IPS-11a (cell line): ENCODE data around the gene IPO11.
"Not testable (repeated sequence)": the region's sequence is repeated elsewhere in the genome, so short reads cannot be mapped to it uniquely, and the experiment has no call there.

Experiments
- H3K4me3 ChIP-seq: one replicate; pipeline ENCODE4 v1.5.1; 2013; ENCODE audit warnings: low read depth, low read length, control low read depth

IPO11 gene

GRCh38 chr5:62509806-62510205, 97.2 kb downstream of the IPO11 start:
- H3K4me3 ChIP-seq, result no peak overlapping the region

GRCh38 chr5:62513085-62513484, 100.5 kb downstream of the IPO11 start:
- H3K4me3 ChIP-seq, result not testable (repeated sequence)

- no peak overlapping the region for H3K4me3 ChIP-seq
Measured at GRCh38 chr5:62514510-62515119, 102.1 kb downstream of the IPO11 start.

GRCh38 chr5:62520812-62521211, 108.2 kb downstream of the IPO11 start:
- not testable (repeated sequence) for H3K4me3 ChIP-seq

- H3K4me3 ChIP-seq, result no peak overlapping the region
Measured at GRCh38 chr5:62521319-62521718, 108.8 kb downstream of the IPO11 start.

GRCh38 chr5:62522811-62523210, 110.2 kb downstream of the IPO11 start:
- H3K4me3 ChIP-seq, result no peak overlapping the region

GRCh38 chr5:62533597-62533996, 121.0 kb downstream of the IPO11 start:
- no peak overlapping the region for H3K4me3 ChIP-seq

- H3K4me3 ChIP-seq, result no peak overlapping the region
Measured at GRCh38 chr5:62534461-62535236, 122.1 kb downstream of the IPO11 start.

GRCh38 chr5:62536232-62536631, 123.7 kb downstream of the IPO11 start:
- no peak overlapping the region for H3K4me3 ChIP-seq

GRCh38 chr5:62536783-62537182, 124.2 kb downstream of the IPO11 start:
- H3K4me3 ChIP-seq, result no peak overlapping the region

GRCh38 chr5:62538017-62538942, 125.7 kb downstream of the IPO11 start:
- no peak overlapping the region for H3K4me3 ChIP-seq

- no peak overlapping the region for H3K4me3 ChIP-seq
Measured at GRCh38 chr5:62542720-62543119, 130.2 kb downstream of the IPO11 start.

- H3K4me3 ChIP-seq, result no peak overlapping the region
Measured at GRCh38 chr5:62547945-62548630, 135.5 kb downstream of the IPO11 start.

GRCh38 chr5:62550103-62550502, 137.5 kb downstream of the IPO11 start:
- H3K4me3 ChIP-seq, result no peak overlapping the region

- no peak overlapping the region for H3K4me3 ChIP-seq
Measured at GRCh38 chr5:62555930-62556329, 143.4 kb downstream of the IPO11 start.

GRCh38 chr5:62558941-62559340, 146.4 kb downstream of the IPO11 start:
- no peak overlapping the region for H3K4me3 ChIP-seq

GRCh38 chr5:62560786-62561185, 148.2 kb downstream of the IPO11 start:
- H3K4me3 ChIP-seq, result no peak overlapping the region

- H3K4me3 ChIP-seq, result no peak overlapping the region
Measured at GRCh38 chr5:62561896-62562295, 149.3 kb downstream of the IPO11 start.

GRCh38 chr5:62562867-62563266, 150.3 kb downstream of the IPO11 start:
- H3K4me3 ChIP-seq, result no peak overlapping the region

- no peak overlapping the region for H3K4me3 ChIP-seq
Measured at GRCh38 chr5:62564101-62564500, 151.5 kb downstream of the IPO11 start.

- H3K4me3 ChIP-seq, result not testable (repeated sequence)
Measured at GRCh38 chr5:62565740-62566139, 153.2 kb downstream of the IPO11 start.
